Effector memory CD4-positive, alpha-beta T cell (primary cell): Measurements from ENCODE around the gene PHLDB2.

Experiments
- DNase-seq, 3 donors: peaks; one replicate each; pipeline ENCODE4 v3.0.0-alpha.2; 2020
- H3K27ac ChIP-seq: 2 replicates; pipeline ENCODE4 v1.7.0; 2013; ENCODE audit warnings: mild to moderate bottlenecking, low read length, moderate library complexity; ENCODE audit not compliant: insufficient read depth, poor library complexity, severe bottlenecking
- H3K27me3 ChIP-seq: replicated peaks from 2 replicates; pipeline ENCODE4 v1.7.0; 2013; ENCODE audit warnings: mild to moderate bottlenecking, low read length; ENCODE audit not compliant: insufficient read depth, control insufficient read depth, poor library complexity, severe bottlenecking
- H3K36me3 ChIP-seq: 2 replicates; pipeline ENCODE4 v1.7.0; 2013; ENCODE audit warnings: mild to moderate bottlenecking, low read length, moderate library complexity; ENCODE audit not compliant: control insufficient read depth, insufficient read depth
- H3K4me1 ChIP-seq: 2 replicates; pipeline ENCODE4 v1.7.0; 2013; ENCODE audit warnings: low read length, mild to moderate bottlenecking; ENCODE audit not compliant: control insufficient read depth, insufficient read depth, poor library complexity, severe bottlenecking
- H3K4me3 ChIP-seq: 2 replicates; pipeline ENCODE4 v1.7.0; 2013; ENCODE audit warnings: low read length, low read depth, mild to moderate bottlenecking; ENCODE audit not compliant: insufficient read depth, poor library complexity, severe bottlenecking
- H3K9me3 ChIP-seq: 2 replicates; pipeline ENCODE4 v1.7.0; 2013; ENCODE audit warnings: mild to moderate bottlenecking, low read length, moderate library complexity; ENCODE audit not compliant: control insufficient read depth

Gene PHLDB2

DNA sequence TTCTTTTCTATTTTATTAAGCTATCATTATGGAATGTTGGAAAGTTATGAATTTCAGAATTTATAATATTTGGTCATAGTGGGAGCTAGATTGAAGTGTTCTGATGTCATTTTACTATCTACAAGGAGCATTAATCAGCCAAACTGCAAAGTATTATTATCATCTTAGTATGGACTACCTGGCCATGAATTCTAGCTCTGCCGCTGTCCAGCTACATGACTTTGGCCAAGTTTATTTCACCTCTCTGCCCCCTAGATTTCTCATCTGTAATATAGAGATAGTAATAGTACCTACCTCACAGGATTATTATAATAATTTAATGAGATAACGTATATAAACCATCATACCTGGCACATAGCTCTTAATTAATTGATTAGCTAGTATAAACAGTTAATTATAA, 92.0 kb downstream of the PHLDB2 start:
- H3K9me3 ChIP-seq = no peaks in the 10 kb centered on the region
- no peaks in the 10 kb centered on the region for H3K4me1 ChIP-seq
- H3K27ac ChIP-seq = no peak overlapping the region
- H3K4me3 ChIP-seq = no peak overlapping the region
- H3K27me3 ChIP-seq = no peaks in the 10 kb centered on the region
- no peaks in the 10 kb centered on the region for H3K36me3 ChIP-seq
- no peak for DNase-seq

DNA sequence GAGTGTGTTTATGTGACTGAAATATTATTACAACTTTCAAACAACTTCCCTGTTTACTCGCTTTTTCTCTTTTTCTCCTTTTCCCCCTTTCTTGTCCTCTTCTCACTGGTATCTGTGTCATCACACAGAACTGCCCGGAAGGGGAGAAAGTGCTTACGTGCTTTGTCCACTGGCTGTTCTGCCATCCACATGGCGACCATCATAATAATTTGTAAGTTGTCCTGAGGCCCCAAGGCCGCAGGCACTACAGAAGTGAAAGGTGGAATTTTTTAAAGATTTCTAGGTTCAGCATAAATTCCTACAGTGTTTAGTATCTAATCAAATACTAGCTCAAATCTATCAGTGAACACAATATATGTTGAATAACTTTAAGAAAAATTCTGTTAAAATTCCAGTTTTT, 93.0 kb downstream of the PHLDB2 start:
- DNase-seq = no peak
- Histone ChIP-seq H3K9me3 (no peaks in the 10 kb centered on the region), H3K27me3 (no peaks in the 10 kb centered on the region), H3K36me3 (no peaks in the 10 kb centered on the region), H3K4me3 (no peak overlapping the region), H3K27ac (no peak overlapping the region), H3K4me1 (no peaks in the 10 kb centered on the region)

DNA sequence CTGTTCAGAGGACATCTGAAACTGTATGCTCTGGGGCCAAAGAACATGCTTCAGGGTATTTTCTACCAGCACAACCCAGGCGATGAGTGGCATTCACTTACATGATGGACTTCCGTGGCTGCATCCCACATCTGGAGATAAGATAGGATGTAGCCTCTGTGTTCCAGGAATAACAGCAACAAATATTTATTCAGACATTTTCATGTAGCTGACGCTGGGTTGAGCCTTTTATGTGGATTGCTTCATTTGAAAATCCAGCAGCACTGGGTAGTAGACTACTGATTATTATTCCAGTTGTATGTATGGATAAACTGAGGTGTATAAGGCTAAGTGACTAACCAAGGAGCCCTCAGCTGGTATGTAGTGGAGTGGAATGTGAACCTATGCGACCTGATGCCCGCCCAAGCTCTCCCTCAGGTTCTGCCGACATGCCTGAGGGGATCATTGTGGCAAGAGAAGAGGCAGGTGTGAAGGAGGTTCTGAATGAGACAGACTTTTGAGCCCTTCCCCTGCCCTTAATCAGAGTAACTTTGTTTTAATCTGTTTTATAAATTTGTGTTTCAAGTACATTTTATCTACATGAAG, 93.9 kb downstream of the PHLDB2 start:
- DNase-seq = no peak

DNA sequence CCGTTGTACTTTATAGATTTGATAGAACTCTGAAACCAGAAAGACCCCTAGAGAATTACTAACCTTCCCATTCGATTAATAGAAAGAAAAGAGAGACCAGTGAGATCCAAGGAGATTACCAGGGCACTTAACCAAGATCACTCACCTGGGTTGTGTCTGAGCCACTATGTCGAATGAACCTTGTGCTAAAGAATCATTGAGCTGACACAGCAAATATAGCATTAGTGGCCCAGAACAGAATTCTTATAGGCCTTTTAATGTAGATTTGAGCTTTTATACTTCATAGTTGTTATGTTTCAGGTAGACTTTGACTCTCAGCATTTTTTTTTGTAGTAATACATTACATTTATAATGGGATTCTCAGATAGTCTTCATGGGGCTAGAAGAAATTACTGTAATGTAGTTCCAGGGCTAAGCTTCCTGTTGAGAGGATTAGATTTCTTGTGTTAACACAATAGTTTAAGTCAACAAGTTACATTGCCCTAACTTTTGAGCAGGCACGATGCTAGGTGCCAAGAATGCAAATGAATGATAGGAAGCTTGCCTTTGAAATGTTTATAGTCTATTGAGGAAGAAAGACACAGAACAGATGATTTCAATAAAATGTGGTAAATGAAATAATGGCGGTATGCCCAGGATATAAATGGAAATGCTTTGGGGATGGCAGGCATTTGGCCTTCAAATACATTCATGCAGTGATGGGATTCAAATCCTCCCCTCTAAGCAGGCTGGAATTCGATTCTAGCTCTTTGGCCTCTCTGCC, 95.3 kb downstream of the PHLDB2 start:
- Histone ChIP-seq H3K27ac (no peak overlapping the region), H3K27me3 (no peaks in the 10 kb centered on the region), H3K9me3 (no peaks in the 10 kb centered on the region), H3K4me1 (no peaks in the 10 kb centered on the region), H3K4me3 (no peak overlapping the region), H3K36me3 (no peaks in the 10 kb centered on the region)
- no peak for DNase-seq

More for the DNA sequence above, 93.9 kb downstream of the PHLDB2 start:
- H3K36me3 ChIP-seq = no peaks in the 10 kb centered on the region
- H3K4me1 ChIP-seq = no peaks in the 10 kb centered on the region
- H3K9me3 ChIP-seq = no peaks in the 10 kb centered on the region
- H3K27me3 ChIP-seq = no peaks in the 10 kb centered on the region
- H3K27ac ChIP-seq = no peak overlapping the region
- no peak overlapping the region for H3K4me3 ChIP-seq

DNA sequence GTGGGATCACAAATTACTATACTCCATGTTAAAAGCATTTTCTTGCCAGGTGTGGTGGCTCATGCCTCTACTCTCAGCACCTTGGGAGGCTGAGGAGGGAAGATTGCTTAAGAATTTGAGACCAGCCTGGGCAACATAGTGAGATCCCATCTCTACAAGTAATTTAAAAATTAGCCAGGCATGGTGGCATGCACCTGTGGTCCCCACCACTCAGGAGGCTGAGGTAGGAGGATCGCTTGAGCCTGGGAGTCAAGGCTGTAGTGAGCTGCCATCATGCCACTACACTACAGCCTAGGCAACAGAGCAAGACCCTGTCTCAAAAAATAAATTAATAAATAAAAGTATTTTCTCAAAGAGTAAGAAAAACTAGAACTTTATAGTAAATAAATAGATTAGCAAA, 96.8 kb downstream of the PHLDB2 start:
- no peak overlapping the region for H3K27ac ChIP-seq
- no peaks in the 10 kb centered on the region for H3K4me1 ChIP-seq
- H3K36me3 ChIP-seq = no peaks in the 10 kb centered on the region
- no peaks in the 10 kb centered on the region for H3K27me3 ChIP-seq
- H3K4me3 ChIP-seq = no peak overlapping the region
- no peak for DNase-seq
- H3K9me3 ChIP-seq = no peaks in the 10 kb centered on the region

DNA sequence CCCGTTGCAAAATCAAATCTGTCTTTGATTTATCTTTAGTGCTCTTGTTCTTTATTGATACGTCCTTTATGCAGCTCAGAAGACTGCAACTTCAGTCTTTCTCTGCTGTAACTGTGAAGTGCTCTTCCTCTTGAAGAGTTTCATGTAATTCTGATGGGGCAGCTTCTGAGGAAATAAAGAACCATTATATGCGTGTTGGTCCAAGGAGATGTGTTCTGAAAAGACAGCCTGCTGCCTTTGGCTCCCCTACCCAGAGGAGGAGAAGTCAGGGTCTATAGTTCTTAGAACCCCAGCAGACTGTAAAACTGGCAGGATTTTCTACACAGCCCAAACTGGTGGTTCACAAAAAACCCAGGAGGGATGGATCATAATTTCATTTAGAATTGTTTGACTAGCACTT, 97.4 kb downstream of the PHLDB2 start:
- no peak overlapping the region for H3K27ac ChIP-seq
- no peaks in the 10 kb centered on the region for H3K9me3 ChIP-seq
- H3K36me3 ChIP-seq = no peaks in the 10 kb centered on the region
- no peaks in the 10 kb centered on the region for H3K4me1 ChIP-seq
- H3K4me3 ChIP-seq = no peak overlapping the region
- no peak for DNase-seq
- H3K27me3 ChIP-seq = no peaks in the 10 kb centered on the region

DNA sequence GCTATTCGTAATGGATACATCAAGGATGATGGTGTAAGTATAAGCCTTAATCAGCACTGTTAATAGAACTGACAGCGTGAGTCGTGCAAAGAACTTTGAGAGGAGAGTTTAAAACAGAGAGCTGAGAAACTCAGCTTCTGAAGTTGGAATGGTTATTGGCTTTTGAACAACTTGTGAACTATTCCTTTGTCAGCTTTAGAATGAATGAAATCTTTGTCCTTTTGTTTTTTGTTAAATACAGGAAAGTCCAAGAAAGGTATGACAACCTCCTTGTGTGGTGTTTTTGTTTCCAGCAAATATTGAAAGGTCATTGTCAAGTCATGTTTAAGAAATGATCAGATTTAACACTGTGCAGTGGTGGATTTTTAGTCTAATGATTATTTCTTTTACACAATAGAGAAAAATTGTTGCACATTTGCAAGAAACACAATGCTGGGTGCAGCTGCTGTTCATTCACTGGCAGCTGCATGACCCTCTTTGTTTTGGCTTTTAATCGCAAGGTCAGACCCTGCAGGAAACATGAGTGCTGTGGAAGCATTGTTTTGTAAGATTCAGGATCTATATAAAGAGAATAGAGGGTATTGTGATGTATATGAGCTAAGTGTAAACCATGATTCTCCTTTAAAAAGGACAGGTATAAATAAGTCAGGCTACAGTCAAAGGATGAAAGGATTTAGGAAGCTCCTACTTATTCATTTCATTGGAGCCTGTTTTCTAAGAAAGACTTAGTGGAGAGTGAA, 98.1 kb downstream of the PHLDB2 start:
- no peaks in the 10 kb centered on the region for H3K27me3 ChIP-seq
- no peak for DNase-seq
- H3K4me1 ChIP-seq = no peaks in the 10 kb centered on the region
- no peaks in the 10 kb centered on the region for H3K9me3 ChIP-seq
- H3K4me3 ChIP-seq = no peak overlapping the region
- H3K27ac ChIP-seq = no peak overlapping the region
- no peaks in the 10 kb centered on the region for H3K36me3 ChIP-seq

DNA sequence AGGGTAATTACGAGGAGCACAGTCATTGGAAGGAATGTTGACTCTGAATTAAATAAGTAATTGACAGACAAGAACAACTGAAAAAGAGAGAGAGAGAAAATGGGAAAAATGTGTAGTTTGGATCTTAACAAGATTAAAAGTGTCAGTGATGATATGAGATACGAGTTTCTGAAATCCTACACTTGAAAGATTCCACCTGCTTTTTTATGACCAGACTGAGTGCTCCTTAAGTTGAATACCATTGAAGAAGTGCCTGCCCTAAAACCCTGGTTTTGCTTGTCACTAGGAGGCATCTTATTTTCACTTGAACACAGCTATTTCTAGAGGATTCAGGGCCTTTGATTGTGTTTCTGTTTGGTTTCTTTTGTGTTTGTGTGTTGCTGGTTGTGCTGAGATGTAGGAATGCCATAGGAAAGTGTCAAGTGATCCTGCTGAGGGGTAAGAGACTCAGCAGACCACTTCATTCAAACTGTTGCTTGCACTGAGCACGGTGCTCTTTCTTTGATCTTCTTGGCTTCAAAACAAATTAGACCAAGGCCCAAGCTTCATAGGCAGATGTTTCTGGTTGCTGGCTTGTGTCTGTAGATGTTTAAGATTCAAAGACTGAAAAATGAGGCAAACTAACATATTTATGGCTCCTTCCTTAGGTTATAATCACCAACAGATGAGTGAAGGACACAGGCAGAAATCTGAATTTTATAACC, 102.5 kb downstream of the PHLDB2 start:
- DNase-seq = no peak
- no peaks in the 10 kb centered on the region for H3K27me3 ChIP-seq
- no peak overlapping the region for H3K4me3 ChIP-seq
- no peaks in the 10 kb centered on the region for H3K36me3 ChIP-seq
- no peak overlapping the region for H3K27ac ChIP-seq
- no peaks in the 10 kb centered on the region for H3K9me3 ChIP-seq
- H3K4me1 ChIP-seq = no peaks in the 10 kb centered on the region

DNA sequence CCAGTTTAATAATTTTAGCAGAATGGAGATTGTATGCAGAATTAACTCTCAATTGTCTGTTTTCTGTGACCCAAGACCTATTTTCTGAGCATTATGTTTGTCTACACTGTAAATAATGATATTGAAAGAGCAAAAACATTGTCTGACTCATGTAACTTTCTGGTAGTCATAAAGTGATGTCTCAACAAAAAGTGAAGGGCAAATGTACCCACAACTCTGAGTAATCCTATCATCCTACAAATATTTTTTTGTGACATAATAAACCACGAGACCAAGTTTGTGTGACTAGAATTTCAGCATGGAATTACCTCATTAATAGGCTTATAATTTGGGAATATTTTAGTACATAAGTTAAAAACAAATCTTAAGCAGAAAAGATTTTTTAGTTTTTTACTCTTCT, 104.4 kb downstream of the PHLDB2 start:
- H3K36me3 ChIP-seq = no peaks in the 10 kb centered on the region
- H3K9me3 ChIP-seq = no peaks in the 10 kb centered on the region
- H3K4me1 ChIP-seq = no peaks in the 10 kb centered on the region
- H3K27ac ChIP-seq = no peak overlapping the region
- H3K4me3 ChIP-seq = no peak overlapping the region
- H3K27me3 ChIP-seq = no peaks in the 10 kb centered on the region
- no peak for DNase-seq

DNA sequence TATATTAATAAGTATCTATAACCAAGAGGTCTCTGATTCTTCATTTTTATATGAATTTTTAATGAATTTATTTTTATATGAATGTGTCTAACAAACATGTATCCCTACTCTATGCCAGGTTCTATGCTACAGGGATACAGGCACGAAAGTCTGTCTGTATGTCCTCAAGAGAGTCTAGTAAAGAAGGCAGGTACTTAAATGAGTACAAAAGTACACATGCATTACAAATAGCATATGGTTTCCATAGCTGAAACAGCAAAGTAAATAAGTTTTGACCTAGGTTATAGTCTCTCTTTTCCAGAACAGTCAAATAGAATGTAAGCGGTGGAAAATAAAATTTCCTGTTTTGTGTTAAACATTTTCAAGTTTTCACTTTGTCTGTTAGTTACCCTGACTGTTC, 106.4 kb downstream of the PHLDB2 start:
- no peaks in the 10 kb centered on the region for H3K4me1 ChIP-seq
- H3K9me3 ChIP-seq = no peaks in the 10 kb centered on the region
- no peak overlapping the region for H3K4me3 ChIP-seq
- no peaks in the 10 kb centered on the region for H3K36me3 ChIP-seq
- no peaks in the 10 kb centered on the region for H3K27me3 ChIP-seq
- DNase-seq = no peak
- H3K27ac ChIP-seq = no peak overlapping the region
